ENCODE measurements around the gene SMIM33.

DNA sequence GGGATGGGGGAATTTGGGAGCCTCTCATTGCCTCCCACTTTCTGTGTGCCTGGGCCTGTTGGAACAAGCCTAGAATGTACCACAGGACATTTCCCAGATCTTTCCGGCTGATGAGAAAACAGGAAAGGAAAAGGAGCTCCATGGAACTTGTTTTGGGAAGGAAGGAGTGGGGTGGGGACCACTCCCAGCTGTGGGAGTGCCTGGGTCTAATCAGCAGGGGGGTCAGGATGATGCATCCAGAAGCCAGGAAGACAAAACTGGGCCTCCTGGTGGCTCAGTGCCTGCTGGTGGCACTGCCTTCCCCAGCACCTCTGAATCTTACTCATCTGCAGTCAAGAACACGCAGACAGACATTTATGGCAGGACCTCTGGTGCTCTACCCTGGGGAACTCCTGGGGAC is 2.8 kb downstream of the SMIM33 start:
- TF ChIP-seq CTCF (IDR thresholded peaks at IDR 0.05) (no peak), POLR2A (IDR thresholded peaks at IDR 0.05) (no peak)

Data from right lobe of liver (tissue), 4 donors.